GM13976 (cell line): ENCODE measurements around the gene TCP11L1.
"Not testable (repeated sequence)": the region's sequence is repeated elsewhere in the genome, so short reads cannot be mapped to it uniquely, and the experiment has no call there.

ENCODE experiments used
- DNase-seq: peaks from one replicate; pipeline ENCODE4 v3.0.0; 2012; ENCODE audit warnings: low spot score
- CTCF ChIP-seq: IDR thresholded peaks from 2 replicates; pipeline ENCODE4 v1.5.1; 2012; ENCODE audit warnings: borderline replicate concordance, mild to moderate bottlenecking; ENCODE audit not compliant: insufficient read depth; ENCODE audit errors: extremely low read depth, missing control alignments, control extremely low read depth
- in situ Hi-C: fragments of 300-500 bp; cut with MboI; formaldehyde crosslinking; loops from one replicate; pipeline ENCODE4 v1.12.0; 2022; ENCODE audit warnings: low sequenced_read_pairs, mixed read lengths, inconsistent platforms; ENCODE audit not compliant: unreplicated experiment

The TCP11L1 gene

GRCh38 chr11:33043221-33043830, 4.0 kb downstream of the TCP11L1 start:
- in situ Hi-C loops: no loop called here
- no peak for TF ChIP-seq CTCF

GRCh38 chr11:33044285-33044756, 4.9 kb downstream of the TCP11L1 start:
- in situ Hi-C loops: no loop called here
- no peak for TF ChIP-seq CTCF
- no peak for DNase-seq

More at GRCh38 chr11:33043221-33043830, 4.0 kb downstream of the TCP11L1 start:
- no peak for DNase-seq

- in situ Hi-C loops: no loop called here
- no peak for TF ChIP-seq CTCF
- DNase-seq: no peak
Measured at GRCh38 chr11:33045551-33046255, 6.3 kb downstream of the TCP11L1 start.

GRCh38 chr11:33048701-33049100, 9.3 kb downstream of the TCP11L1 start:
- DNase-seq, in situ Hi-C loops: not testable (repeated sequence)

GRCh38 chr11:33049565-33050408, 10.4 kb downstream of the TCP11L1 start:
- in situ Hi-C loops, DNase-seq: not testable (repeated sequence)

GRCh38 chr11:33052231-33052630, 12.9 kb downstream of the TCP11L1 start:
- DNase-seq: no peak
- no peak for TF ChIP-seq CTCF
- in situ Hi-C loops: no loop called here

- no peak for DNase-seq
- in situ Hi-C loops: no loop called here
- TF ChIP-seq CTCF: no peak
Measured at GRCh38 chr11:33055375-33055774, 16.0 kb downstream of the TCP11L1 start.
